ENCODE results near the gene WNK3.

GRCh38 chrX:54171091-54171490 is 186.8 kb downstream of the WNK3 start:
- TF ChIP-seq CTCF (optimal IDR thresholded peaks at IDR 0.05 in 1 of 3, IDR thresholded peaks at IDR 0.05 in 1 of 3, conservative IDR thresholded peaks at IDR 0.05 in 1 of 3; ENCODE audit: extremely low read depth in 1 of 3, insufficient read depth in 2 of 3, low read length in 3 of 3) (no peak), EZH2 (IDR thresholded peaks at IDR 0.05; ENCODE audit: low read length) (no peak)
